Endothelial cell of umbilical vein (primary cell): ENCODE results near the gene ASCL3.

ENCODE experiments used
- CTCF ChIP-seq, 2 donors: IDR thresholded peaks; 1 replicate in 1 of 2; 2 replicates in 1 of 2; pipeline ENCODE4 v1.5.1; 2011; ENCODE audit warnings: low read length in 2 of 2, mild to moderate bottlenecking in 2 of 2, moderate library complexity in 2 of 2, control low read depth in 1 of 2, inconsistent platforms in 1 of 2, low read depth in 1 of 2; ENCODE audit not compliant: insufficient read depth in 1 of 2; ENCODE audit errors: extremely low read depth in 1 of 2
- EZH2 ChIP-seq: IDR thresholded peaks from 2 replicates; pipeline ENCODE4 v1.6.1; 2012; ENCODE audit warnings: borderline replicate concordance, low read depth, mild to moderate bottlenecking, moderate library complexity, low read length, inconsistent platforms; ENCODE audit not compliant: severe bottlenecking
- FOS ChIP-seq: IDR thresholded peaks from 2 replicates; pipeline ENCODE4 v1.6.1; 2011; ENCODE audit warnings: mild to moderate bottlenecking, low read length, moderate library complexity, borderline replicate concordance; ENCODE audit not compliant: insufficient read depth
- GATA2 ChIP-seq: IDR thresholded peaks from 2 replicates; pipeline ENCODE4 v1.7.0; 2011; ENCODE audit warnings: low read depth, mild to moderate bottlenecking, moderate library complexity, mixed read lengths, low read length; ENCODE audit not compliant: insufficient read length, insufficient read depth
- JUN ChIP-seq: IDR thresholded peaks from 2 replicates; pipeline ENCODE4 v1.6.1; 2011; ENCODE audit warnings: borderline replicate concordance, low read depth; ENCODE audit not compliant: insufficient read length, insufficient read depth
- MAX ChIP-seq: IDR thresholded peaks from 2 replicates; pipeline ENCODE4 v1.6.1; 2011; ENCODE audit not compliant: insufficient read depth, insufficient read length
- MYC ChIP-seq: IDR thresholded peaks from one replicate; pipeline ENCODE4 v1.6.1; 2011; ENCODE audit warnings: mild to moderate bottlenecking, low read depth, low read length
- POLR2A ChIP-seq: IDR thresholded peaks from 2 replicates; pipeline ENCODE4 v1.6.1; 2012; ENCODE audit warnings: low read depth, mild to moderate bottlenecking, control low read depth, low read length
- POLR2AphosphoS5 ChIP-seq: IDR thresholded peaks from 2 replicates; pipeline ENCODE4 v1.6.1; 2012; ENCODE audit warnings: low read depth, mild to moderate bottlenecking, control low read depth, low read length, moderate library complexity; ENCODE audit not compliant: insufficient read depth

DNA sequence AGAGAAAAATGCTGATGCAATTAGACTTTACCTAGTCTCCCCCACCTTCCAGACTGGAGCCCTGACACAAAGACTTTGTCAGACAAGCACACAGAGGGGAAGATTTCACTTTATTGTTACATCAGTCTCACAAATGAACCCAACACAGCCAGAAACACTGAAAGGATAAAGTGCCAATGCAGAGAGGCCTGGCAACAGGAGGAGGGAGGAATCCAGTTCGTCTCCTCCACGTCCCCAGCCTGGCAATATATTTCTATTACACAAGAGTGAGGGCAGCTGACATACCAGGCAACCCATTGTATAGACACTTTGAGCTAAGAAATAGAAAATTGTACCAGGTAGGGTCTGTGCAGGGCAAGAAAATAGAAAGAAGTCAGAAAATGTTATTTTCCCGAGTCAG, 37.7 kb upstream of the ASCL3 start:
- no peak for TF ChIP-seq POLR2A
- TF ChIP-seq CTCF (IDR thresholded peaks at IDR 0.05; ENCODE audit: extremely low read depth in 1 of 2, insufficient read depth in 1 of 2, low read depth in 1 of 2, low read length in 2 of 2), result no peak
- no peak for TF ChIP-seq EZH2
- TF ChIP-seq POLR2AphosphoS5, result no peak
- no peak for TF ChIP-seq JUN
- TF ChIP-seq MAX, result no peak
- TF ChIP-seq FOS, result no peak
- no peak for TF ChIP-seq GATA2
- no peak for TF ChIP-seq MYC
